Memory B cell (primary cell): ENCODE data around the gene CFAP97D1.

Experiments used
- ATAC-seq: fragments of 150-1000 bp; cut with Tn5 transposase; 2 replicates; pipeline ENCODE4 v1.10.0; 2021; ENCODE audit warnings: low read depth, mild to moderate bottlenecking, moderate library complexity
- DNase-seq, 2 donors: peaks; one replicate each; pipeline ENCODE4 v3.0.0; 2022; ENCODE audit warnings: low spot score in 2 of 2
- H3K27ac Mint-ChIP-seq: one replicate; pipeline ENCODE4 v1.8.0; 2022; ENCODE audit warnings: mild to moderate bottlenecking, moderate library complexity, mixed read lengths
- H3K27me3 Mint-ChIP-seq: one replicate; pipeline ENCODE4 v1.8.0; 2022; ENCODE audit warnings: mixed read lengths
- H3K36me3 Mint-ChIP-seq: one replicate; pipeline ENCODE4 v1.8.0; 2022; ENCODE audit warnings: mild to moderate bottlenecking, mixed read lengths
- H3K4me1 Mint-ChIP-seq: one replicate; pipeline ENCODE4 v1.8.0; 2022; ENCODE audit warnings: mixed read lengths
- H3K4me3 Mint-ChIP-seq: one replicate; pipeline ENCODE4 v1.8.0; 2022; ENCODE audit warnings: mild to moderate bottlenecking, moderate library complexity, mixed read lengths
- H3K9me3 Mint-ChIP-seq: one replicate; pipeline ENCODE4 v1.8.0; 2022; ENCODE audit warnings: mixed read lengths

Gene CFAP97D1

DNA sequence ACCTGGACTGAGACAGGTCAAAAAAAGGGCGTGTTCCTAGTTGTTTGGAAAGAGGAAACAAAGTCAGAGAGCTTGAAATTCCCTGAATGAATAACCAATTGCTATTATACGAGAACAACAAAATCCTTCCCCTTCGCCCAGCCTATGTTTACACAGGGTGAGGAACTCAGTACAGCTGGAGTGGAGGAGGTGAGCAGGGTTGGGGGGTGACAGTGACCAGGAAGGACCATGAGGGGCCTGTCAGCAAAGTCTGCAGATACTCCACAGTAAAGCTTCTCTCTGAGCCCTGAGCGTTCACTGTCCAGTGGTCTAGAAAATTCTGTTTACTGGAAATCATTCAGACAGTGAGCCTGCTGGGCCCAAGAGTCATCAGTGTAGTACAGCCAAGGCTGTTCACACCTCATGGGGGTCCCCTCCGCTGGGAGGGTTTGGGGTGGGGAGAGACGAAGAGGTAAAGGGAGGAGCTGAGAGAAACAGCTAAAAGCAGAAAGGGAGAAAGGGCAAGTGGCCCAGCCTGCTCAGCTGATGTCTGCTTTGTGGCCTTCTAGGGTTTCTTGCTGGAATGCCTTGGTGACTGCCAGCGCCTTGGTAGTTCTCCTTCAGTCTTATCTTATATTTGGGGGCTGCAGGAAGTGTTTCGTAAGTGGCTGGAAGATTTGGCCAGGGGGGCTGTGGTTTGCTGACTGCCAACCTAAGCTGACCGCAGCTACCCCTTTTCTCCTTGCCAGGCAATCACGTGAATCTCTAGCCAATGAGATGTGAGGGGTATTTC is 7.2 kb upstream of the CFAP97D1 start:
- no peaks in the 10 kb centered on the region for H3K9me3 Mint-ChIP-seq

DNA sequence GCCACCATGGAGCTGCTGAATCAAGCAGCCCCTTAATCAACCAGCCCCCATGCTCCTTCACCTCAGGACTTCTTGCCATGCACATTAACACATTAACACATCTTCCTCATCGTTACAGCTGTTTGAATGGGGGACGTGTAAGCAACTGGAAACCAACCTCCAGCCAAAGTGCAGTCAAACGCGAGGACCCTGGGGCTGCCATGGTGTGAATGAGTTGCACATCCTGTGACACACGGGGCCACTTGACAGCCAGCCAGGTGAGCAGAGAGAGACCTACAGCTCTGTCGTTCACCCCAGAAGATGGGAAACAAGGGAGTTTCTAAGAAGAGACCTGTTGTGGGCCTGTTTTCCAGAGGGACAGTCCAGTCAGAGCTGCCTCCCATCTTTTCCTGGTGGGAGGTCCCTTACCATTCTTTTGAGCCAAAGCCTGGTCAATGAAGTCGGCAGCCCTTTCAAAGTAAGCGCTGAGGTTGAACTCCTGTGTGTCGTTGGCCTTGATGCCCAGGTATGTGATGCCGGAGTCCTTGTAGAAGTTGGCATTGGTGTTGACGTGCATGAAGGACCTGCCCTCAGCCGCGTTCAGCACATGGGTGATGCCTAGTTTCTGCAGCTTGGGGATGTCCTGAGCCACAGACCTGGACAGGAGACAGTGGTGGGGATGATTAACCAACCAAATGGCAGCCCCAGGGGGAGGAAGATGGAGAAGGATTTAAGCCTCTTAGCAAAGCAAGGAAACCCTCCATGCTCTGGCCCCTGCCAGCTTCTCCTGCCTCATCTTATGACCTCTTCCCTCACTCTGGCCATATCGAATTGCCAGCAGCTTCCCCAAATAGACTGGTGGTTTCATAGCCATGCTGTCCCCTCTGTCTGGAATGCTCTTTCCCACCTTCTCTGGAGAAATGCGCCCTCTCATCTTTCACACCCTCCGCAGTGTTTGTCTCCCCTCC is 5.7 kb upstream of the CFAP97D1 start:
- no peaks in the 10 kb centered on the region for H3K9me3 Mint-ChIP-seq
- no peaks in the 10 kb centered on the region for H3K27me3 Mint-ChIP-seq
- H3K4me3 Mint-ChIP-seq: no peak overlapping the region
- DNase-seq (no peak), ATAC-seq (no peak)
- H3K27ac Mint-ChIP-seq: no peak overlapping the region
- peaks cover 15% of the 10 kb centered on the region for H3K4me1 Mint-ChIP-seq
- peaks cover 10% of the 10 kb centered on the region for H3K36me3 Mint-ChIP-seq

More for the DNA sequence above, 7.2 kb upstream of the CFAP97D1 start:
- peak overlapping the region; percentile 62 for H3K27ac Mint-ChIP-seq
- H3K27me3 Mint-ChIP-seq: no peaks in the 10 kb centered on the region
- DNase-seq (no peak), ATAC-seq (peak; percentile 17)
- peaks cover 13% of the 10 kb centered on the region for H3K36me3 Mint-ChIP-seq
- H3K4me3 Mint-ChIP-seq: peak overlapping the region; percentile 35
- H3K4me1 Mint-ChIP-seq: peaks cover 18% of the 10 kb centered on the region

DNA sequence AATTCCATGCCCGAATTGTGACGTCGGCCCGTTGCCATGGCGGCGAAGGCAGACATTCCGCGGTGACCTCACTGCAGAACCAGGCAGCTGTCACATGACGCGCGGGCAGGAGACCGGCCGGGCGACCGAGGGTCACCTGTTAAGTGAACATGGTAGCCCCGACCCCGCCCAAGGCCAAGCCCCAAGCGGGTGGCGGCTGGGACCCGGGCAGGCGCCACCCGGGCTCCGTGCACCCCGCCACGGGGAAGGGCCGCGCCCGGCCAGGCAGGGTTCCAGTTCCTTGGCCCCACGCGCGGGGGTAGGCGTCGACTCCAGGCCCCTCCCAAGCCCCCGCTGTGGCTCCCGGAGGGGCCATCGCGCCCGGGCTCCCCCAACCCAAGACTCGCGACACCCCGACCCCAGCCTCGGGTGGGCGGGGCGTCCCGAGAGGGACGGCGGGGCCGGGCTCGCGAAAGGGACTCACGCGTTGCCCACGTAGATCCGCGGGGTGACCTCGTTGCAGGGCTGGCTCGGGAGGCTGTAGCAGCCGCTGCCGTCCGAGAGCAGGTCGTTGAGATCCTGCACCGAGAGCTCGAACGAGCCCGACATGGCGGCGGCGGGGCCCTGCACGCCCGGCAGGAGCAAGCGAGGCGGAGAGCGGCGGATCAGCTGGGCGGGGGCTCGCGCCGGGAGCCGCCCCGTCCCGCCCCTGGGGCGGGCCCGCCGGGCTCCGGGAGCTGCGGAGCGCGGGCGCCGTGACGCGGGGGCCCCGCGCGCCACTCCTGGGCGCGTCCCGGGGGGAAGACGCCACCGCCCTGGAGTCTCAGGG is 1.7 kb upstream of the CFAP97D1 start, which contains the start of gene DUSP3:
TSS of gene DUSP3 (minus strand) at position 641 of the 808 bp plus-strand sequence. CDS start at position 588, 53 bp downstream.
- ATAC-seq: peak; percentile 92
- peak; percentile 74 to 78 for DNase-seq
- Mint-ChIP-seq H3K27me3 (peaks cover 16% of the 10 kb centered on the region), H3K4me3 (peak within 1 kb of the TSS; percentile 91), H3K27ac (peak within 1 kb of the TSS; percentile 72), H3K4me1 (peaks cover 5% of the 10 kb centered on the region), H3K36me3 (peaks cover 2% of the 10 kb centered on the region), H3K9me3 (no peaks in the 10 kb centered on the region)

DNA sequence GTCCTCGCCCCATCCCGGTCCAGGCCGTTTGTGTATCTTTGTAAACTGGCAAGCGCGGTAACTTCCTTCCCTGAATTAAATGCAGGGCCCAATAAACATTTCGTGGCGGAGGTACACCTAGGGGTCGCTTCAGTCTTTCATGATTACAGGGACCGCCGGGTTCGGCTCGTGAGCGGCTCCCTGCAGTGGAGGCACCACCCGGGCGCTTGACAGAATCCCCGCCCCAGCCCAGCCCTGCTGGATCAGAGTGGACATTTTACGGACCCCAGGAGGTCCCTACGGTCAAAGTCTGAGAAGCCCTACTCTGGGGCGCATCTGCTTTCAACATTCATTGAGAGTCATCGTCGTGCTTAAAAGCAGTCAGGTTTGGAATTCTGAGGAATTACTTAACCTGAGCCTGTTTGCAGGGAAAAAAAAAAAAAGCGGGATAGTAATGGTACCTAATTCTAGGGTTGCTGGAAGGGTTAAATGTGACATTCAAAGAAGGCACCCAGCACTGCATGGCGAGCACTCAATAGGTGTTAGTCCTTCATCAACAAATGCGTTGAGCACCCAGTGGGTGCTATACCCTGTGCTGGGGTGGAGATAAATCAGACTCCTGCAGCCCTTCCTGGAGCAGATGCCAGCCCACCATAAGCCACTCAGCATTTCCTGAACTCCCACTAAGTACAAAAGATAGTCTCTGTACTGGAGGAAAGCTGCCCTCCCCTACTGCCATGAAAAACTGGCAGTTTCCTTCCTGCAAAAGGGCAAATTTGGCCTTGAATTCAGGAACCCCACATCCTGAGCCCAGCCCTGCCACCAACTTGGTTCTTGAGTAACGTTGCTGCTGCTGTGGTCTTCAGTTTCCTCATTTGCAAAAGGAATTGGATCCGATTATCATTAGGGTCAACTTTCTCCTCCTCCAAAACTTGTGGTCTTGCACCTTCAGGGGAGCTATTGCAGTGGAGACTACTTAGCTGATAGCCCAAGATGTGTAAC is 800 bp upstream of the CFAP97D1 start:
- H3K36me3 Mint-ChIP-seq: no peaks in the 10 kb centered on the region
- H3K27ac Mint-ChIP-seq: no peak overlapping the region
- peak; percentile 27 for ATAC-seq
- peaks cover 4% of the 10 kb centered on the region for H3K4me1 Mint-ChIP-seq
- DNase-seq: no peak
- no peaks in the 10 kb centered on the region for H3K9me3 Mint-ChIP-seq
- H3K27me3 Mint-ChIP-seq: peaks cover 16% of the 10 kb centered on the region
- H3K4me3 Mint-ChIP-seq: peak overlapping the region; percentile 65

DNA sequence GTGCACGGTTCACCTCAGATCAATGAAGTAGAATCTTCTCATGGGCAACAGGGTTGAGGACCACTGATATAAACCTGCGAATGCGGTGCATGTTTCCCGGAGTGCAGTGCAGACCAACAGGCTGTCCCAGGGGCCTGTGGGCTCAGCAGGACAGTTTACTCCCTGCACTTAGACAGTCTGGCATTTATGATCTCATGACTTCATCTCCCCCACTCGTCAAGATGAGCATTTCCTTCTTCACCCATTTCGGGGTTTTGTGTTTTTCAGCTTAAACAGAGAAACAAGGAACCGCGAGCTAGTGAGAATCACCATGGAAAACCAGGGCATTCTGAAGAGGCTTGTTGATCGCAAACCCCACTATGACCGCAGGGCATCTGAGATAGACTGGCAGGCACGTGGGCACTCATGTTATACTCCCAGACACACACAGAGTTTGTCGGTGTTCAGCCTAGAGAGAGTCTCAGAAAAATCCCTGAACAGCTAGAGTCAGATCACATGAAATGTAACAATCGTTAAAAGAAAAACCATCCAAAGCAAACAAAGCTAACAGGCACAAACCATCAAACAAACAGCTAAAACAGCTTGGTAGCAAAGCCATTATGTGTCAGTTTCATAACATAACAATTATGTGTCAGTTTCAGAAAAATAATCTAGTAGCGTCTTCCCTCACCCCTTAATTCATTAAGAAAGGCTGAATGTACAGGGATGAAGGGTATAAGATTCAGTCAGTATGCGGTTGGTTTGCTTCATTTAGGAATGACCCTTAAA is 2.9 kb downstream of the CFAP97D1 start:
- ATAC-seq: no peak
- Mint-ChIP-seq H3K36me3 (no peaks in the 10 kb centered on the region), H3K4me1 (peaks cover 4% of the 10 kb centered on the region), H3K27me3 (peaks cover 23% of the 10 kb centered on the region), H3K9me3 (no peaks in the 10 kb centered on the region), H3K4me3 (no peak overlapping the region), H3K27ac (no peak overlapping the region)
- DNase-seq: no peak

DNA sequence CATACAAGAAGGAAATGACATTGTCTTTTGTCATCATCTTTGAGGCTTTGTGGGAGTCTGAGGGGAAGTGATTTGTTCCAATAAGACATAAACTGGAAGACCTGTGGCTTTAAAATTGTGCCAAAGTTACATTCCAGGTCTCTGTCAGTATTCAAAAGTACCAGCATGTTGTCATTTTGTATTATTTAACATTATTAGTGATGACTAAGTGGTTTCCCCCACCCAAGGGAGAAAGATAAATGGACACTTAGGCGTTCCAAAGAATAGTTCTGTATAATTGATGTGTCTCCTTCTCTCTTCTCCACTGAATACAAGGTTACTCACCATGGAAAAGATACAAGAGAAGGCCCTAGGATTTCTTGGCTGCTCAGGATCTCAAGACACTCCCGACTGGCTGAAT is 3.8 kb downstream of the CFAP97D1 start:
- DNase-seq: no peak
- Mint-ChIP-seq H3K27ac (no peak overlapping the region), H3K9me3 (no peaks in the 10 kb centered on the region), H3K4me1 (peaks cover 4% of the 10 kb centered on the region), H3K36me3 (no peaks in the 10 kb centered on the region), H3K27me3 (peaks cover 23% of the 10 kb centered on the region), H3K4me3 (no peak overlapping the region)
- ATAC-seq: no peak

DNA sequence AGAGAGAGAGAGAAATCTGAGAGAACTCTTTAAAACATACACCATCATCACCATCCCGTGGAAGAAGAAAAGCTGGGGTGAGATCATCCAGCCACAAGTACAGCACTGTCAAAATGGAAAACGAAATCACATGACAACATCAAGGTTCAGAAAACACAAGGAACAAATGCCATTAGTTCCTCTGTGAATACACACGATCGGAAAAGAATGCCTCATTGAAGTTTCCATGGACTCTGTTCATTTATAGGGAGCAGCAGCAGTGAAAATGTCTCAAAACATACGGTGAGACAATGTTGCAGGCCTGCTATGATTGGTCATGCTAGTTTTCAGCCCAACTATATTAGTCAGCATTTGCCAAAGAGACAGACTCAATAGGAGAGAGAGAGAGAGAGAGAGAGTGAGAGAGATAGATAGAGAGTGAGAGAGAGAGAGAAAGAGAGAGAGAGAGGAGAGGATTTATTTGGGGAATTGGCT is 4.4 kb downstream of the CFAP97D1 start:
- no peak for DNase-seq
- Mint-ChIP-seq H3K27ac (no peak overlapping the region), H3K4me3 (no peak overlapping the region), H3K9me3 (peaks cover under 1% of the 10 kb centered on the region), H3K36me3 (no peaks in the 10 kb centered on the region), H3K4me1 (peaks cover 2% of the 10 kb centered on the region), H3K27me3 (peaks cover 25% of the 10 kb centered on the region)
- no peak for ATAC-seq

DNA sequence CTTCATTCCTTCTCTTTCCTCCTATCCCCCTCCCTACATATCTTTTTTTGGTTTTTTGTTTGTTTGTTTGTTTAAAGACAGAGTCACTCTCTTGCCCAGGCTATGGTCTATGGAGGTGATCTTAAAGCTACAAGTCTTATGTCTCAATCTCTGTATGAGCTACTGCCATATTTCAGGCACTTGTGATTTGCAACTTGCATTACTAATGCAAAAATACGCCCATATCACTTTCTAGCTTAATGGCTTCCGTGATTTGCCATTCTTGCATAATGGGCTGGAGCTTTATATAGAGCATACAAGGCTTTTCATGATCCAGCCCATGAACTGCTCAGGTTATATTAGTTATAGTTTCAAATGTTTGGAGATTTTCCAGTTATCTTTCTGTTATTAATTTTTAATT is 7.5 kb downstream of the CFAP97D1 start:
- DNase-seq: no peak
- H3K9me3 Mint-ChIP-seq: peaks cover 1% of the 10 kb centered on the region
- H3K4me1 Mint-ChIP-seq: peaks cover 7% of the 10 kb centered on the region
- H3K36me3 Mint-ChIP-seq: no peaks in the 10 kb centered on the region
- H3K4me3 Mint-ChIP-seq: no peak overlapping the region
- peaks cover 17% of the 10 kb centered on the region for H3K27me3 Mint-ChIP-seq
- no peak for ATAC-seq
- H3K27ac Mint-ChIP-seq: no peak overlapping the region

DNA sequence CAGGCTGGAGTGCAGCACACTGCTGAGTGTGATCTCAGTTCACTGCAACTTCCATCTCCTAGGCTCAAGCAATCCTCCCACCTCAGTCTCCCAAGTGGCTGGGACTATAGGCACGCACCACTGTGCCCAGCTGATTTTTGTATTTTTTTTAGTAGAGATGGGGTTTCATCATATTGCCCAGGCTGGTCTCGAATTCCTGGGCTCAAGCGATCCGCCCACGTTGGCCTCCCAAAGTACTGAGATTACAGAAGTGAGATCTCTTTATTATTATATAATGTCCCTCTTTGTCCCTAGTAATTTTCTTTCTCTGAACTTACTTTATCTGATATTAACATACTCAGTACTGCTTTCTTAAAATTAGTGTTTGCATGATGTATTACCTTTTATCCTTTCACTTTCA is 8.3 kb downstream of the CFAP97D1 start:
- Mint-ChIP-seq H3K27me3 (peaks cover 15% of the 10 kb centered on the region), H3K36me3 (no peaks in the 10 kb centered on the region), H3K27ac (no peak overlapping the region), H3K4me3 (no peak overlapping the region), H3K4me1 (peaks cover 7% of the 10 kb centered on the region), H3K9me3 (peaks cover 1% of the 10 kb centered on the region)
- no peak for ATAC-seq
- DNase-seq: no peak

DNA sequence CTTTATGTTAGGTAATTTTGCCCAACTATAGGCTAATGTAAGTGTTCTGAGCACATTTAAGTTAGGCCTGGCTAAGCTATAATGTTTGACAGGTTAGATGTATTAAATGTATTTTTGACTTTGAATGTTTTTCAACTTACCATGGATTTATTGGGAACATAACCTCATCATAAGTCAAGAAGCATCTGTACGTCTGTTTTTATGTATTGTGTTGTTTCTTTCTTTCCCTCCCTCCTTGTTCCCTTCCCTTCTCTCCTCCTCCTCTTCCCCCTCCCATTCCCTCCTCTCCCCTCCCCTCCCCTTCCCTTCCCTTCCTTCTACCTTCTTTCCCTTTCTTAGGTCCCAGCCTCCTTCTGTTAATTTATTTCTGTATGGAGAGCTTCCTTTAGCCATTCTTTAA is 9.2 kb downstream of the CFAP97D1 start:
- H3K9me3 Mint-ChIP-seq: peaks cover 1% of the 10 kb centered on the region
- DNase-seq (no peak), ATAC-seq (no peak)
- H3K27me3 Mint-ChIP-seq: peaks cover 17% of the 10 kb centered on the region
- H3K27ac Mint-ChIP-seq: no peak overlapping the region
- no peaks in the 10 kb centered on the region for H3K36me3 Mint-ChIP-seq
- no peak overlapping the region for H3K4me3 Mint-ChIP-seq
- H3K4me1 Mint-ChIP-seq: peaks cover 7% of the 10 kb centered on the region

DNA sequence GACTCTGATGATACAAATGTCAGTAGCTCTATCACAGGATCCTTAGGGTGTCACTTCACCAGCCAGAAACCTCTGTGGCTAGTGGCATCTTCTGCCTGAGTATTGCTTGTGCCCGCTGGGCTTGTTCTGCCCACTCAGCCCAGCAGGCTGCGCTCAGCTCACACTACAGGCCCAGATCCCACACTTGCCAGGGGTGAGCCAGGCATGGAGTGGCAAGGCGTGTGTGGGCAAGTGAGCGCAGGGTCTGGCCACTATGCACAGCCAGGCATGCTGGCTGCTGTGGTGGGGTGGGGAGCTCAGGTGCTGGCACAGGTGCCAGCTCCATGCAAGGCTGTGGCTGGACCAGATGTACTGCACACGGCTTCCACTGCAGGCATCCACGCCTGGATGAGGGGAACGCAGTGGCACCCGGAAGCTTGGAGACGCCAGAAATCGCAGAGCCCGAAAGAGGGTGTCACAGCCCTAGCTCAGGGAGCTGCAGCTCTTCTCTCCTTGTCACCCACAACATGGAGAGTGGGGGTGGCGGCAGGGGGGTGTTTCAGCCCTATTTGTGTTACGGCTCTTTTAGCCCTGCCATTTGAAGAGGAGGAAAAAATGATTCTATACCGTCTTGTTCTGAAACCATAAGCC is 10.2 kb downstream of the CFAP97D1 start:
- Mint-ChIP-seq H3K4me1 (peaks cover 7% of the 10 kb centered on the region), H3K4me3 (no peak overlapping the region), H3K36me3 (no peaks in the 10 kb centered on the region), H3K9me3 (peaks cover 1% of the 10 kb centered on the region), H3K27me3 (peaks cover 15% of the 10 kb centered on the region), H3K27ac (no peak overlapping the region)
- DNase-seq (no peak), ATAC-seq (no peak)

DNA sequence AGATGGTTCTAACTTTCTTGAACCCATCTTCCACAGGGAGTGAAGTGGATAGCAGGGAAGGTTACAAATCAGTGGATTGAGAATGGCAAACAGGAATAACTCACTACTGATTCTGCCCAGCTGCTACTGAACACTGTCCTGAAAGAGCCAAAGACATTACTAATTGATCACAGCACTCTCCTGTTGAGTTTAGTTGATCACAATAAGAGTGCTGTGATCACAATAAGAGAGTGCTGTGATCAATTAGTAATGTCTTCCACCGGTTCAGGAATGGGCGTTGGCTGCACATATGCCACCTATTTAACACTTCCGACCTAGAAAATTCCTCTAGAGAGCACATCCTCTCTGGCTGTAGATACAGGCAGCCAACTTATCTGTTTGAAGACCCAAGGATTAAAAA is 11.4 kb downstream of the CFAP97D1 start:
- Mint-ChIP-seq H3K27ac (no peak overlapping the region), H3K27me3 (peaks cover 16% of the 10 kb centered on the region), H3K4me3 (no peak overlapping the region), H3K4me1 (peaks cover 7% of the 10 kb centered on the region), H3K36me3 (no peaks in the 10 kb centered on the region), H3K9me3 (peaks cover 1% of the 10 kb centered on the region)
- ATAC-seq (no peak), DNase-seq (no peak)
